Stimulated activated naive B cell treated with anti-CD40 and anti-IgM and Interleukin-4, amounts not matched to agents 10 μg/mL and 1 μg/mL and 100 μg/mL, for 72 hours (primary cell): Measurements from ENCODE around the gene SERPINA1.
"Not testable (repeated sequence)": the region's sequence is repeated elsewhere in the genome, so short reads cannot be mapped to it uniquely, and the experiment has no call there.

Experiments
- ATAC-seq, 2 donors: fragments of 150-1000 bp; cut with Tn5 transposase; replicated peaks; 2 replicates each; pipeline ENCODE4 v1.10.0; 2021; ENCODE audit warnings: moderate library complexity in 1 of 2
- DNase-seq: peaks from one replicate; pipeline ENCODE4 v3.0.0; 2021
- H3K27ac Mint-ChIP-seq: one replicate; pipeline ENCODE4 v1.8.0; 2022; ENCODE audit warnings: mild to moderate bottlenecking, mixed read lengths
- H3K27me3 Mint-ChIP-seq, 2 donors: one replicate each; pipeline ENCODE4 v1.8.0; 2022; ENCODE audit warnings: mixed read lengths in 2 of 2
- H3K36me3 Mint-ChIP-seq, 2 donors: one replicate each; pipeline ENCODE4 v1.8.0; 2022; ENCODE audit warnings: mixed read lengths in 2 of 2, mild to moderate bottlenecking in 1 of 2
- H3K4me1 Mint-ChIP-seq, 2 donors: one replicate each; pipeline ENCODE4 v1.8.0; 2022; ENCODE audit warnings: mixed read lengths in 2 of 2, mild to moderate bottlenecking in 1 of 2
- H3K4me3 Mint-ChIP-seq, 2 donors: one replicate each; pipeline ENCODE4 v1.8.0; 2022; ENCODE audit warnings: mild to moderate bottlenecking in 2 of 2, mixed read lengths in 2 of 2, moderate library complexity in 1 of 2
- H3K9me3 Mint-ChIP-seq, 2 donors: one replicate each; pipeline ENCODE4 v1.8.0; 2022; ENCODE audit warnings: mixed read lengths in 2 of 2, mild to moderate bottlenecking in 1 of 2

Gene SERPINA1

DNA sequence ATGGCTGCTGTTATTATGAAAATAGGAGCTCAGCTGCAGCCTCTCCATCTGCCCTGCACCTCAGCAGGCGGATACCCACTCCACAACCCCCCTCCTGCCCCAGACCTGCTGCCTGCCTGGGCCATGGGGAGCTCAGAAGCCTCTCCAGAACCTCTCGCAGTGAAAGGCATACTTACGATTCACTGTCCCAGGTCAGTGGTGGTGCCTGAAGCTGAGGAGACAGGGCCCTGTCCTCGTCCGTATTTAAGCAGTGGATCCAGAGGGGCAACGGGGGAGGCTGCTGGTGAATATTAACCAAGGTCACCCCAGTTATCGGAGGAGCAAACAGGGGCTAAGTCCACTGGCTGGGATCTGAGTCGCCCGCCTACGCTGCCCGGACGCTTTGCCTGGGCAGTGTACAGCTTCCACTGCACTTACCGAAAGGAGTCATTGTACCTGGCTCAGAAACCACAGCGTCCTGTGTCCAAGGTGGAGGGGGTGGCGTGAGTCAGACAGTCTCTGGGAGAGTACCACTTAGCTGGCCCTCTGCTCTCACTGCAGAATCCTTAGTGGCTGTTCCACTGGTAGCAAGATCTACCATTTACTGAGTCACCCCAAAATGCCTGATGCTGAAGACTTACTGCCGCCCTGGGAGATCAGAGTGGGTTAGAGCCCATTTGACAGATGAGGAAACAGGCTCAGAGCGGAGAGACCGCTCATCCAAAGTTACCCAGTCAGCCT lies at the start of gene SERPINA1:
TSS of gene SERPINA1 (minus strand) at position 219 of the 720 bp plus-strand sequence. CDS start 5,365 bp downstream, outside the sequence.
- peaks cover 0 to 4% of the 10 kb centered on the region in 2 donors for H3K27me3 Mint-ChIP-seq
- H3K36me3 Mint-ChIP-seq: no peaks in the 10 kb centered on the region
- ATAC-seq (no peak), DNase-seq (no peak)
- H3K9me3 Mint-ChIP-seq: no peaks in the 10 kb centered on the region
- no peak within 1 kb of the TSS for H3K4me3 Mint-ChIP-seq
- no peaks in the 10 kb centered on the region for H3K4me1 Mint-ChIP-seq
- no peak within 1 kb of the TSS for H3K27ac Mint-ChIP-seq

DNA sequence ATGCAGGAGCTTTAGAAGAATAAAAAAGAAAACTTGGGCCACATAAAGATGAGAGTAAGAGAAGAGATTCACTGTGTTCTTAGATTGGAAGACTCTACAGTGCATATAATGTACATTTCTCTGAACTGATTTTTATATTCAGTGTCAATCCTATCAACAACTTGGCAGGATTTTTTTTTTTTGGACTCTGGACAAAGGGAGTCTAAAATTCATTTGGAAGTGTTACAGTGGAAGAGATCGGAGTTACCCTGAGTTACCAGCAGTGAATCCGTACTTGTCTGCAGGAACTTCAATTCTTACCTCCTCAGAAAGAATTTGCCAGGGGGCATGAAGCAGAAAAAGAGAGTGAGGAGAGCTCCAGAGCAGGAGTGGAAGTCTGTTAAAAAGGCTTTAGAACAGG lies 40.2 kb upstream of the SERPINA1 start:
- DNase-seq (no peak), ATAC-seq (no peak)
- Mint-ChIP-seq H3K4me1 (no peaks in the 10 kb centered on the region), H3K27ac (no peak overlapping the region), H3K27me3 (peaks cover 15 to 19% of the 10 kb centered on the region in 2 donors), H3K9me3 (peaks cover 2 to 10% of the 10 kb centered on the region in 2 donors), H3K36me3 (no peaks in the 10 kb centered on the region), H3K4me3 (no peak overlapping the region)

DNA sequence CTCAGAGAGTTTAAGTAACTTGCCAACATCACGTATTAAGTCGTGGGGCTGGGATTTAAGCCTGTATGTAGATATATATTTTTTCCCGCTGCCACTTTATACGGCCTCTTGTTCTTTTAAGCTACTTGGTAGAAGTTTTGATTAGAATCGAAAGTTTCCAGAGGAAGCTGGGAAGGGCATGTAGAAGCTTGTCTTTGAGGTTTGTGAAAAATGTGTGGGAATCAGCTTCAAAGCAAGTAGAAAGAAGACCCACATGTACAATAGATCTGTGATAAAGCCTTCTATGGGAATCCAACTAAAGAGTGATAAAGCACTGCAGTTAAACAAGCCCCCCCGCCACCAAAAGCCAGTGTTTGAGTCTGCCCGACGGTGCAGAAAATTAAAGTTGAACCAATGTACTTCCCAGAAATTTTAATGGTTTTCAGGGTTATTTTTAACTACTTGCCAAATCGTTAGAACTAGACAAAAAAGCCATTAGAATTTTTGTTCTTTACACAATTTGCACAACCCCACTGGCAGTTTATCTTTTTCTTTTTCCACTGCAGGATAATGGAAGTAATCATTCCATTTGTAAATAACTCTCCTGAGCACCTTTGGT lies 38.7 kb upstream of the SERPINA1 start:
- Mint-ChIP-seq H3K4me3 (no peak overlapping the region), H3K27ac (no peak overlapping the region), H3K27me3 (peaks cover 14 to 25% of the 10 kb centered on the region in 2 donors), H3K4me1 (peaks cover 0 to 1% of the 10 kb centered on the region in 2 donors), H3K36me3 (no peaks in the 10 kb centered on the region), H3K9me3 (peaks cover 2 to 8% of the 10 kb centered on the region in 2 donors)
- no peak for ATAC-seq
- no peak for DNase-seq

DNA sequence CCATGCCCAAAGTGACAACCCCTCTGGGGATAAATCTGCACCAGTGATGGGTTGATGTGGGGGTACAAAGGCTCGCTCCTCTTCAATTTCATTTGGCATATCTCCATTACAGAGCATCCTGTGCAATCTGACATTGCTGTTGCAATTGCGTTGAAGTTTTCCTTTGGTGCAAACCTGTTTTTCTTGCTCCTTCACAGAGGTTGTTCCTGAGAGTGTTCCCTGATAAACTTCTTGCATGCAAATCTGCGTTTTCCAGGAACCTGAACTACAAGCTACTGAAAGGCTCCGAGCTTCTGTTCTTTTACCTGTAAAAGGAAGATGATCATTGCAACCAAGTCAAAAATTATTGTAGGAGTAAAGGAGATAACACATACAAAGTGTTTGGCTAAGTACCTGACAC lies 38.1 kb upstream of the SERPINA1 start:
- Mint-ChIP-seq H3K27ac (no peak overlapping the region), H3K4me3 (no peak overlapping the region), H3K9me3 (peaks cover 2 to 4% of the 10 kb centered on the region in 2 donors), H3K4me1 (peaks cover 0 to 1% of the 10 kb centered on the region in 2 donors), H3K36me3 (no peaks in the 10 kb centered on the region), H3K27me3 (peaks cover 10 to 26% of the 10 kb centered on the region in 2 donors)
- no peak for DNase-seq
- ATAC-seq: no peak

DNA sequence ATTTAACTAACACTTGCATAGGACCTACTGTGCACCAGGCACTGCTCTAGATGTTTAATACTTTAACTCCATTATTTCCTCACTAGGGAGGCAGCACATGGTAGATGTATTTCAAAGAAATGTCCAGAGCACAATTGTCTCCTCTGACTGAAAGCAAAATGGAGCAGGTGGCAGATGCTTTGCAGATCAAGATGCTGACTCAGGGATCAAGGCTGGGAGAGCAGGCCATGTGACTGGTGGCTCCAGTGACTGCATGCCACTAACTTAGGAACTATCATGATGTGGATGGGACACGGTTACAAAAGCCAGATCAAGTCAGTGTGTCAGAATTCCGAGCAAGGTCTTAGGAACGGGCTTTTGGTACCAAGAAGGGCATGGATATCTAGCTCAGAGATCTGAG lies 36.0 kb upstream of the SERPINA1 start:
- Mint-ChIP-seq H3K36me3 (no peaks in the 10 kb centered on the region), H3K4me1 (peaks cover 0 to 1% of the 10 kb centered on the region in 2 donors), H3K27me3 (peaks cover 14 to 23% of the 10 kb centered on the region in 2 donors), H3K4me3 (no peak overlapping the region), H3K27ac (no peak overlapping the region), H3K9me3 (peaks cover 4 to 5% of the 10 kb centered on the region in 2 donors)
- ATAC-seq (no peak), DNase-seq (no peak)

DNA sequence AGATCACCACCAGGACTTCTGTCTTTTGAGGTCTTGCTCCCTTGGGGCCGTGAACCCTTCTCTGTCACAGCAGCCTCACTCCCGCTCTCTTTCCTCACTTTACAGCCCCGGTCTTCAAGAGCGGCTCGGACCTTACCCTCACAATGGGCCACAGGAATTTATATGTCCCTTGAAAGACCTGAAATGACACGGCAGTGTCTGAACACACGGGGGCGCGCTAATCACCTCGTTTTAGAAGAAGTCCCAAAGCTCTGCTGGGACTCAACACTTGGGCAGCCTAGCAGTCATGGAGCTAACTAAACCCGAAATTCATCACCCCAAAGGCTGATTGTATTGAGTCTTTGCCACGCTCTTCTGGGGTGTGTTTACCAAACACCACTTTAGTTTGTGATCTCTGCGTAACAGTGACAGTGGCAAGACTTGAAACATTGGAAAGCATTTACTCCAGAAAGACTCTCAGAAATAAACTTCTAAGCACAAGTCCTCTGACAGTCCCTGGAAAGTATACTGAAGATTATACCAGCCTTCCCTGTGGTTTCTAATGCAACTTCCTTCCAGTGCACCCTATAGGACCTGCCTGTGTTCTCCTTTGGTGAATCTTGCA lies 35.2 kb upstream of the SERPINA1 start:
- peaks cover 5 to 7% of the 10 kb centered on the region in 2 donors for H3K9me3 Mint-ChIP-seq
- H3K4me1 Mint-ChIP-seq: peaks cover 0 to 1% of the 10 kb centered on the region in 2 donors
- ATAC-seq: peak; percentile 46 to 52
- H3K27me3 Mint-ChIP-seq: peaks cover 14 to 23% of the 10 kb centered on the region in 2 donors
- H3K4me3 Mint-ChIP-seq: no peak overlapping the region
- DNase-seq: peak; percentile 5
- no peak overlapping the region for H3K27ac Mint-ChIP-seq
- no peaks in the 10 kb centered on the region for H3K36me3 Mint-ChIP-seq

DNA sequence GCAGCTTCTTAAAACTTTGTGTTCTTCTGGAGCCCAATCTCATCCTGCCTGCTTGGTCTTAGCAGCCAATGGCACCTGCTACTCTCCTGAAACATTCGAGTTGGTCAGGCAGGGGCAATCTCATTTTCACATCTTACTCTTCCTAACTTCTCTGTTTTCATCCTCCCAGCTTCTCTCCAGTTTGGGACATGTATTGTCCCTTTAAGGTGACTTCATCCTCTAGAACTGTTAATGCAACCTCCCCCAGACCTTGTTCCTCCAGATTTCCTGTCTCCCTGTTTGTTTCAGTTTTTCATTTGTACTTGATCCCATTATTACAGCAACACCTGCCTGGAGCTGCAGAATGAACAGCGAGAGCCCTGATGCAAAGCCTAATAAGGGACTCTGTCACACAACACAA lies 32.9 kb upstream of the SERPINA1 start:
- Mint-ChIP-seq H3K4me1 (peaks cover 0 to 1% of the 10 kb centered on the region in 2 donors), H3K27me3 (peaks cover 14 to 23% of the 10 kb centered on the region in 2 donors), H3K4me3 (no peak overlapping the region), H3K36me3 (no peaks in the 10 kb centered on the region), H3K27ac (no peak overlapping the region), H3K9me3 (peaks cover 13 to 15% of the 10 kb centered on the region in 2 donors)
- ATAC-seq: no peak
- DNase-seq: no peak

DNA sequence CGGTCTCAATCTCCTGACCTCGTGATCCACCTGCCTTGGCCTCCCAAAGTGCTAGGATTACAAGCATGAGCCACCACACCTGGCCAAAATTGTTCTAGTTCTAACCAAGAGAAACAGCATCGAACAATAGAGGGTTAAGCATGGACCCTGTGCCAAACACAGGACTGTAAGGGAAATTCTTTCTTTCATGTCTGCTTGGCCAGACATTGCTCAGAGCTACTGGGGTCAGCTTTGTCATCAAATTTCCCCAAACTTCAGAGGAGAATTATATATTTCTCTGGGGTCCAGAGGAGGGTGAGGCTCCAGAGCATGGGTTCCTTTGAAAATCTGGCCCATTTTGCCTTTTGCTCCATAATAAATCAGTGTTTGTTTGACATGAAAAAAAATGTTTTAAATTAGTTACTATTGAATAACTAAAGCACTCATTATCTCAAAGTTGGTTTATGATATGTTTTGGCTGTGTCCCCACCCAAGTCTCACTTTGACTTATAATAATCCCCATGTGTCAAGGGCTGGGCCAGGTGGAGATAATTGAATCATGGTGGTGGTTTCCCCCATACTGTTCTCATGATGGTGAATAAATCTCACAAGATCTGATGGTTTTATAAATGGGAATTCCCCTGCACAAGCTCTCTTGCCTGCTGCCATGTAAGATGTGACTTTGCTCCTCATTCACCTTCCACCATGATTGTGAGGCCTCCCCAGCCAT lies 29.2 kb upstream of the SERPINA1 start:
- H3K4me3 Mint-ChIP-seq, H3K27me3 Mint-ChIP-seq, DNase-seq, H3K36me3 Mint-ChIP-seq, H3K27ac Mint-ChIP-seq, H3K4me1 Mint-ChIP-seq, ATAC-seq: not testable (repeated sequence)
- peaks cover 13 to 15% of the 10 kb centered on the region in 2 donors for H3K9me3 Mint-ChIP-seq

DNA sequence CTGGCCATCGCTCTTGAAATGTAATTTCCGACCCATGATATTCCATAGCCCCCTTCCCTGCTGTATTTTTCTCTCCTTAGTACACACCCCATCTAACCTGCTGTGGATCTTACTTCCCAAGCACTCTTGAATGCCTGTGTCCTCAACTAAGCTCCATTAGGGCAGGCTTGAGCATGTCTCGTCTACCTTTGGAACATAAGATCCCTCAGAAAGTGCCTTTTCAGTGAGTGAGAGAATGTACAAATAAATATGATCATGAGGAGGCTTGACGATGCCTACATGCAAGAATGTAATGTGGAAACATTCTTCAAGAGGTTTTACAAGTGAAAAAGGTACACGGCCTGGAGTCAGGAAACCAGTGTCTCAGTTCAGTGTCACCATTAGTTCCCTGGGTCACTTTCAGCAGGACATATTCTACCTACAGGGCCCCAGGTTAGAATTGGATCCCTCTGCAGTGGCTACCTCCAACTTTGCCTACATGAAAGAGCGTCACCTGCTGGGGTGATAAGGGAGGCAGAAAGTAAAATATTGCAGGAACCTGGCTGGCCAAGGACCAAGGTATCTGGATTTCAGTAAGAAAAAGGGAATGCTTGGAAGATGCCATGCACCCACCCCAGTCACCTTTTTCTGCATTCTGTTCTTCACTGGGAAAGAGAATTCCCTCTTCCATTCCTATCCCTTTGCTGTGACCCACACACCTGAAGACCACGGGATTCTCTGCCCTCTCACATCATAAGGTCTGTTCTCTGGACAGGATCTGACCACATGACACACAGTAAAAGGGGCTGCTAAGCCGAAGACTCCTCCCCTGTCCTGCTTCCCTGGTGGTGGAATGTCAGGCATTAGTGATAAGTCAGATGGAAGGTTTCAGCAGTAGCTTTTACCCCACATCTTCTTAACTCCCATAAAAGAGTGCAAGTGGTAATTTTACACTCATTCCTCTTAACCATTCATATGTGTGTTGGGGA lies 24.6 kb upstream of the SERPINA1 start:
- Mint-ChIP-seq H3K4me1 (no peaks in the 10 kb centered on the region), H3K27me3 (peaks cover 0 to 4% of the 10 kb centered on the region in 2 donors), H3K4me3 (no peak overlapping the region), H3K9me3 (peaks cover 7 to 10% of the 10 kb centered on the region in 2 donors), H3K36me3 (no peaks in the 10 kb centered on the region), H3K27ac (no peak overlapping the region)
- ATAC-seq: no peak
- DNase-seq: no peak

DNA sequence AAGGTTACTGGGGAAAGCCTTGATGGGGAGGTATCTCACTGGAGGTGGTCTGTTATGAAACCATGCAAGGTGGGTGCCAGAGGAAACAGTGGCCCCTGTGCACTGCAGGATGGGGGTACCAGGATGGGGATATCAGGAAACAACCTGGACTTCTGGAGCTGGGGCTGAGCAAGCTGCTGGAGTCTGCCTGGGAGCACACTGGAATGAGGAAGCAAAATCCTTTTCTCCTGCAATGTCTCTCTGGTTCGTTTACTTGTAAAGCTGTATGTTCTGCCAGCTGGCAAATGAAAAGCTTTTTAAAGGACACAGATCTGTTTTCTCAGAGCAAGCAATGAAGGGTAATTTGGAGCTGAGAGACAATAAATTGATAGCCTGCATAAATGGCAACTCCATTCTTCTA lies 23.2 kb upstream of the SERPINA1 start:
- Mint-ChIP-seq H3K27ac (no peak overlapping the region), H3K4me3 (no peak overlapping the region)
- ATAC-seq: no peak

DNA sequence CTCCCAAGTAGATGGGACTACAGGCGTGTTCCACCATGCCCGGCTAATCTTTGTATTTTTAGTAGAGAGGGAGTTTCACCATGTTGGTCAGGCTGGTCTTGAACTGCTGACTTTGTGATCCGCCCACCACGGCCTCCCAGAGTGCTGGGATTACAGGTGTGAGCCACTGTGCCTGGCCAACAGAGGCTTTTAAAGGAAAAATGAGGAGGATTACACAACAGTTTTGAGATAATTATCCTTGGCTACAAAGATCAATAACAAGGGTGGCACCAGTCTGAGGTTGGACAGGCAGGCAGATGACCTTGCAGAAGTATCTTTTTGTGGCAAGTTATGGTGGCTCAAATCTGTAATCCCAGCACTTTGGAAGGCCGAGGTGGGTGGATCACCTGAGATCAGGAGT lies 21.0 kb upstream of the SERPINA1 start:
- not testable (repeated sequence) for ATAC-seq, H3K4me1 Mint-ChIP-seq, H3K27me3 Mint-ChIP-seq, H3K27ac Mint-ChIP-seq, H3K4me3 Mint-ChIP-seq, H3K9me3 Mint-ChIP-seq, DNase-seq, H3K36me3 Mint-ChIP-seq

More for the DNA sequence above, 23.2 kb upstream of the SERPINA1 start:
- H3K27me3 Mint-ChIP-seq: peaks cover 0 to 4% of the 10 kb centered on the region in 2 donors
- peaks cover 7 to 8% of the 10 kb centered on the region in 2 donors for H3K9me3 Mint-ChIP-seq
- DNase-seq: no peak
- no peaks in the 10 kb centered on the region for H3K4me1 Mint-ChIP-seq
- no peaks in the 10 kb centered on the region for H3K36me3 Mint-ChIP-seq

DNA sequence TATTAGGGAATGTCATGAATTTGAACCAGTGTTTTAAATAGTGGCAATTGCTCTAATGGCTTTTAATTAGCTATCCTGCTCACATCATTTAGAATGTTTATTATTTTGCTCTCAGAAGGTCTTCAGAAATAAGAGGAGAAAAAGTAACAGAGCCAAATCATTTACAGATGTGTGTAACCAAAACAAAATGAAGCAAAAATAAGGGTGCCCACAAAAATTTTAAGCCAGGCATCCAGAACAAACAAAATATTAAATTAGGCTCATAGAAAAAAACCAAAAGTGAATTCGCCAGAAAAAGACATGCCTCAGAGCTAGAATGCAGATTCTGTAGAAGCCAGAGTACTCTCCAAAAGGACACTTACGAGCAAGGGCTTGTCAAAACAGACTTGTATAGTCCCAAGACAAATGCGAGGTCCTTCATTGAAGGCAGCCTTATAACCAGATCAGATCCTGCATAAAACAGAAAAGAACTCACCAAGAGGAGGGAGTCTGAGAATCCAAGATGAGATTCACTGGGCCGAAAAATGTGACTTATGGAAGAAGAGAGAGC lies 20.2 kb upstream of the SERPINA1 start:
- Mint-ChIP-seq H3K4me1 (no peaks in the 10 kb centered on the region), H3K36me3 (no peaks in the 10 kb centered on the region), H3K27me3 (peaks cover 0 to 4% of the 10 kb centered on the region in 2 donors), H3K27ac (no peak overlapping the region), H3K9me3 (peaks cover 7 to 8% of the 10 kb centered on the region in 2 donors), H3K4me3 (no peak overlapping the region)
- ATAC-seq (no peak), DNase-seq (no peak)

DNA sequence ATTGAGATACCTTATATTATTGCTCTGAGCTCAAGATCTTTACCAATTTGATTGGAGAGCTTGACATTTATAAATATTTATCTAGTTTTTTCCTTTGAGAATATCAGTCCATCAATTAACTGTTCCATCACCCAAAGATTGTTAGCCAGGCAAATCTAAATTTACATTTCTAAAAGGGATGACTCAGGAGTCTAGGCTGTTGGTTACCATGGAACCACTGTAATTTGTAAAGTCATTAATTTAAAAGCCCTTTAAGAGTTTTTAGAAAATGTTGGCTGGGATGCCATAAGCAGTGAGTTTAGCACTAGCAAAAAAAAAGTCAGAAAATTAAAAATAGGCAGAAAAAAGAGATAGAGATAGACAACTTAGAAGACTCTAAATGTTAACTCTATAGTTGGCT lies 19.5 kb upstream of the SERPINA1 start:
- DNase-seq (no peak), ATAC-seq (no peak)
- Mint-ChIP-seq H3K36me3 (no peaks in the 10 kb centered on the region), H3K4me3 (no peak overlapping the region), H3K27me3 (peaks cover 0 to 4% of the 10 kb centered on the region in 2 donors), H3K27ac (no peak overlapping the region), H3K9me3 (peaks cover 7 to 8% of the 10 kb centered on the region in 2 donors), H3K4me1 (no peaks in the 10 kb centered on the region)
